ENCODE measurements around the gene KRT40. TPM values are rescaled to one million over a fixed set of nuclear protein-coding genes. Genes with fewer than 3 reads are reported as not detected.

Gene KRT40
- total RNA-seq (0.33 TPM in 1 of 2 replicates, not detected in the other), polyA plus RNA-seq (0.19 TPM in 1 of 2 replicates, not detected in the other)

DNA sequence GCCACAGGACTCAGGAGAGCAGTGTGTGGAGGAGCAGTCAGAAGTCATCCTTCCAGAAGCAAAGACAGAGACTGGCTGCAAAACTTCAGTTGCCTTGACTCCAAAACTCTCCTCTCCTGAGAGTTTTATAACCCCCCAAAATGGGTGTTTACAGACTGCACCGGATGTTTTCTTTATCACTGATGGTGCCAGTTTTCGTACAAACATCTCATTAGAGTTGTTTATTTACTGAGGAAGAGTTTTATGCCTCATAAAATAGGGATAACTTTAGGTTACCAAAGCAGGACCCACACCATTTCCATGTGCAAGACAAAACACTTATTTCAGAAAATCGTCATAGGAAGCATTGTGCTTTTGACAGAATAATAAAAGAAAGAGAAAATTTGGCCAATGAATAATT is at the start of gene KRT40:
Gene KRT40 (minus strand): TSS at position 101 of the 400 bp plus-strand sequence. CDS start 53 bp downstream, at position 48.
- no peak for TF ChIP-seq EZH2 (IDR thresholded peaks at IDR 0.05; ENCODE audit: borderline replicate concordance)
- no peak for TF ChIP-seq EZH2phosphoT487 (IDR thresholded peaks at IDR 0.05; ENCODE audit: low read depth, severe bottlenecking, unreplicated experiment)
- TF ChIP-seq, protein P1, sequence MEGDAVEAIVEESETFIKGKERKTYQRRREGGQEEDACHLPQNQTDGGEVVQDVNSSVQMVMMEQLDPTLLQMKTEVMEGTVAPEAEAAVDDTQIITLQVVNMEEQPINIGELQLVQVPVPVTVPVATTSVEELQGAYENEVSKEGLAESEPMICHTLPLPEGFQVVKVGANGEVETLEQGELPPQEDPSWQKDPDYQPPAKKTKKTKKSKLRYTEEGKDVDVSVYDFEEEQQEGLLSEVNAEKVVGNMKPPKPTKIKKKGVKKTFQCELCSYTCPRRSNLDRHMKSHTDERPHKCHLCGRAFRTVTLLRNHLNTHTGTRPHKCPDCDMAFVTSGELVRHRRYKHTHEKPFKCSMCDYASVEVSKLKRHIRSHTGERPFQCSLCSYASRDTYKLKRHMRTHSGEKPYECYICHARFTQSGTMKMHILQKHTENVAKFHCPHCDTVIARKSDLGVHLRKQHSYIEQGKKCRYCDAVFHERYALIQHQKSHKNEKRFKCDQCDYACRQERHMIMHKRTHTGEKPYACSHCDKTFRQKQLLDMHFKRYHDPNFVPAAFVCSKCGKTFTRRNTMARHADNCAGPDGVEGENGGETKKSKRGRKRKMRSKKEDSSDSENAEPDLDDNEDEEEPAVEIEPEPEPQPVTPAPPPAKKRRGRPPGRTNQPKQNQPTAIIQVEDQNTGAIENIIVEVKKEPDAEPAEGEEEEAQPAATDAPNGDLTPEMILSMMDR (IDR thresholded peaks at IDR 0.05; ENCODE audit: poor library complexity) = no peak
- H3K9me2 ChIP-seq (replicated peaks; ENCODE audit: insufficient read depth) = no peaks in the 10 kb centered on the region
- H3K27ac ChIP-seq = no peak within 1 kb of the TSS
- H2AFZ ChIP-seq = no peak within 1 kb of the TSS
- no peaks in the 10 kb centered on the region for H3K27me3 ChIP-seq
- no peaks in the 10 kb centered on the region for H3K36me3 ChIP-seq (replicated peaks; ENCODE audit: insufficient read depth, low read depth)
- H4K20me1 ChIP-seq (ENCODE audit: insufficient read depth, poor library complexity, severe bottlenecking) = no peaks in the 10 kb centered on the region
- H3K4me3 ChIP-seq = no peak within 1 kb of the TSS
- H3K4me2 ChIP-seq = no peak within 1 kb of the TSS
- 59% methylated on average over 3 of the region's 3 CpGs for WGBS (ENCODE audit: low lambda C conversion rate, missing lambda C conversion rate)
- H3K9me3 ChIP-seq (ENCODE audit: low read depth) = no peaks in the 10 kb centered on the region
- no peak for DNase-seq (ENCODE audit: low spot score)
- no peaks in the 10 kb centered on the region for H3K79me2 ChIP-seq
- H3K4me1 ChIP-seq (ENCODE audit: insufficient read depth) = peaks cover 6% of the 10 kb centered on the region

DNA sequence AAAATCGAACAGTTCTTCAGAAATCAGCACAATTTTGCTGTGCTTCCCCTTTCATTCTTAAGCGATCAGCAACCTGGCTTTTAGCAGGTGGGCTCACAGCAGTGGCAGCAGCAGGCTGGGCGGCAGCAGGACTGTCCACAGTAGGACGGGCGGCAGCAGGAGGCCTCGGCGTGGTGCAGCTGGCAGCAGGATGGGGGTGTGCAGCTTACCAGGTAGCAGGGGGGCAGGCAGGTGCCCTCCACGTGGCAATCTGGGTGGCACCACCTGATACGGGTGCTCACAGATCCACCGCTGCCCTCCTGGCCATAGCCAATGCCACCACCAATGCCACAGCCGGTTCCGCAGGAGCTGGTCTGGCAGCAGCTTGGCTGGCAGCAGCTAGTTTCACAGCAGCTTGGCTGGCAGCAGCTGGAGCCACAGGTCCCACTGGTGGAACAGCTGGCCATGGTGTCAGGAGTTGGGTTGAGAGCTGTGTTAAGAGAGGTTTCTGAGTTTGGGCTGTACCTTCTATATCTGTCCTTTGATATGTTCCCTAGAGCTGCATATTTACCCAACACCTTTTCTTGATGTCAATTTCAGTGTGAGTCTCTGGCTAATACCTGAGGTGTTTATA is 45.6 kb upstream of the KRT40 start, which contains the start of gene KRTAP1-4:
Gene KRTAP1-4 (minus strand): TSS at position 563 of the 613 bp plus-strand sequence. CDS start 117 bp downstream, at position 446.
- no peaks in the 10 kb centered on the region for H3K4me1 ChIP-seq (ENCODE audit: insufficient read depth)
- no peak within 1 kb of the TSS for H2AFZ ChIP-seq
- H3K27ac ChIP-seq = no peak within 1 kb of the TSS
- H4K20me1 ChIP-seq (ENCODE audit: insufficient read depth, poor library complexity, severe bottlenecking) = no peaks in the 10 kb centered on the region
- TF ChIP-seq, protein P1 (IDR thresholded peaks at IDR 0.05; ENCODE audit: poor library complexity) = no peak
- TF ChIP-seq EZH2phosphoT487 (IDR thresholded peaks at IDR 0.05; ENCODE audit: low read depth, severe bottlenecking, unreplicated experiment) (no peak), EZH2 (IDR thresholded peaks at IDR 0.05; ENCODE audit: borderline replicate concordance) (no peak)
- WGBS (ENCODE audit: low lambda C conversion rate, missing lambda C conversion rate) = 89% methylated on average over 11 of the region's 12 CpGs
- H3K9me2 ChIP-seq (replicated peaks; ENCODE audit: insufficient read depth) = no peaks in the 10 kb centered on the region
- H3K79me2 ChIP-seq = no peaks in the 10 kb centered on the region
- peaks cover 3% of the 10 kb centered on the region for H3K27me3 ChIP-seq
- H3K4me3 ChIP-seq = no peak within 1 kb of the TSS
- H3K4me2 ChIP-seq = no peak within 1 kb of the TSS
- no peak for DNase-seq (ENCODE audit: low spot score)
- H3K9me3 ChIP-seq (ENCODE audit: low read depth) = no peaks in the 10 kb centered on the region
- H3K36me3 ChIP-seq (replicated peaks; ENCODE audit: insufficient read depth, low read depth) = no peaks in the 10 kb centered on the region

DNA sequence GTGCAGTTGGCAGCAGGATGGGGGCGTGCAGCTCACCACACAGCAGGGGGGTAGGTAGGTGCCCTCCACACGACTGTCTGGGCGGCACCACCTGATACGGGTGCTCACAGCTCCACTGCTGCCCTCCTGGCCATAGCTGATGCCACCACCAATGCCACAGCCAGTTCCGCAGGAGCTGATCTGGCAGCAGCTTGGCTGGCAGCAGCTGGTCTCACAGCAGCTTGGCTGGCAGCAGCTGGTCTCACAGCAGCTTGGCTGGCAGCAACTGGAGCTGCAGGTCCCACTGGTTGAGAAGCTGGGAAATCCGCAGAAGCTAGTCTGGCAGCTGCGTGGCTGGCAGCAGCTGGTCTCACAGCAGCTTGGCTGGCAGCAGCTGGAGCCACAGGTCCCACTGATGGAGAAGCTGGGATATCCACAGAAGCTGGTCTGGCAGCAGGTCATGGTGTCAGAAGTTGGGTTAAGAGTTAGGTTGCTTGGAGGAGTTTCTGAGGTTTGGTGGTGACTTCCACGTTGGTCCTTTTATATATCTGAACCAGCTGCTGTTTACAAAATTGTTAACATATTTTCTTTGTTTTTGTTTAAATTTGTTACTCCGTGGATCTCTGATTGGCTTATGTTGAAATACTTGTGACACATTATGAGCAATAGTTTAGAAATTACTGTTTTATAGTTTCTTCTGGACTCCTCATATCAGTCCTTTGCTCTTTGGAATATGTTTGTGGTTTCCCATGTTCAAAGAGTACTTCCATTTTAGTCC is 42.8 kb upstream of the KRT40 start, which contains the start of gene KRTAP1-5:
Gene KRTAP1-5 (minus strand): TSS at position 494 of the 757 bp plus-strand sequence. CDS start 53 bp downstream, at position 441.
- Histone ChIP-seq H3K36me3 (replicated peaks; ENCODE audit: insufficient read depth, low read depth) (no peaks in the 10 kb centered on the region), H3K27me3 (peaks cover 3% of the 10 kb centered on the region), H4K20me1 (ENCODE audit: insufficient read depth, poor library complexity, severe bottlenecking) (no peaks in the 10 kb centered on the region), H3K4me3 (no peak within 1 kb of the TSS), H3K4me2 (no peak within 1 kb of the TSS), H3K9me3 (ENCODE audit: low read depth) (no peaks in the 10 kb centered on the region), H2AFZ (no peak within 1 kb of the TSS), H3K9me2 (replicated peaks; ENCODE audit: insufficient read depth) (no peaks in the 10 kb centered on the region), H3K4me1 (ENCODE audit: insufficient read depth) (no peaks in the 10 kb centered on the region), H3K79me2 (no peaks in the 10 kb centered on the region), H3K27ac (no peak within 1 kb of the TSS)
- no peak for DNase-seq (ENCODE audit: low spot score)
- TF ChIP-seq, protein P1 (IDR thresholded peaks at IDR 0.05; ENCODE audit: poor library complexity) = no peak
- TF ChIP-seq EZH2phosphoT487 (IDR thresholded peaks at IDR 0.05; ENCODE audit: low read depth, severe bottlenecking, unreplicated experiment) (no peak), EZH2 (IDR thresholded peaks at IDR 0.05; ENCODE audit: borderline replicate concordance) (no peak)
- 77% methylated on average over 9 of the region's 9 CpGs for WGBS (ENCODE audit: low lambda C conversion rate, missing lambda C conversion rate)

All from hepatocyte (in vitro differentiated cells).